T-helper 2 cell (primary cell): ENCODE data around the gene NUDT16L1.
"Not testable (repeated sequence)": the region's sequence is repeated elsewhere in the genome, so short reads cannot be mapped to it uniquely, and the experiment has no call there.

Source experiments
- DNase-seq, 5 experiments: peaks; one replicate each; pipeline versions ENCODE4 v3.0.0 to v3.0.0-alpha.2; 2012 to 2022

NUDT16L1 gene

GRCh38 chr16:4724661-4725270 lies 31.4 kb downstream of the NUDT16L1 start:
- no peak for DNase-seq

- no peak for DNase-seq
These were observed 33.3 kb downstream of the NUDT16L1 start for GRCh38 chr16:4726616-4727015.

GRCh38 chr16:4728676-4729075 lies 35.3 kb downstream of the NUDT16L1 start:
- DNase-seq = no peak

- DNase-seq = no peak
These were observed 36.5 kb downstream of the NUDT16L1 start for GRCh38 chr16:4729876-4730275.

GRCh38 chr16:4733211-4733742 lies 39.9 kb downstream of the NUDT16L1 start:
- DNase-seq = no peak

GRCh38 chr16:4733747-4734062 lies 40.3 kb downstream of the NUDT16L1 start:
- DNase-seq = peak in 3 of 5 experiments; percentile 9 to 33 (median 27)

GRCh38 chr16:4734063-4734729 lies 40.8 kb downstream of the NUDT16L1 start, which contains the start of the genes ANKS3 and DNAAF8:
ANKS3 (minus strand) TSS chr16:4734271; CDS start chr16:4730149, 4,122 bp downstream.
DNAAF8 (plus strand) TSS chr16:4734537; CDS start chr16:4736515, 1,978 bp downstream.
- DNase-seq = peak; percentile 69 to 82 (median 73)

GRCh38 chr16:4734730-4735535 lies 41.6 kb downstream of the NUDT16L1 start:
- DNase-seq = peak; percentile 86 to 93 (median 89)

- DNase-seq = no peak
These were observed 43.2 kb downstream of the NUDT16L1 start for GRCh38 chr16:4736546-4736945.

- DNase-seq = no peak
These were observed 44.2 kb downstream of the NUDT16L1 start for GRCh38 chr16:4737545-4737944.

- DNase-seq = not testable (repeated sequence)
These were observed 45.0 kb downstream of the NUDT16L1 start for GRCh38 chr16:4738370-4738769.

- no peak for DNase-seq
These were observed 50.0 kb downstream of the NUDT16L1 start for GRCh38 chr16:4743226-4743878.

- no peak for DNase-seq
These were observed 51.4 kb downstream of the NUDT16L1 start for GRCh38 chr16:4744555-4745273.

GRCh38 chr16:4745274-4745569 lies 51.9 kb downstream of the NUDT16L1 start:
- DNase-seq = no peak
